Right atrium auricular region (tissue), 2 donors: Measurements from ENCODE around the gene BRICD5. TPM values are rescaled to one million over a fixed set of nuclear protein-coding genes. Genes with fewer than 3 reads are reported as not detected.

Source experiments
- DNase-seq: peaks from one replicate; pipeline ENCODE4 v3.0.0-alpha.2; 2019; ENCODE audit warnings: low spot score
- H3K27ac ChIP-seq, 2 donors: fragments of 200-600 bp; sonication (generic); 1 replicate in 1 of 2; 2 replicates in 1 of 2; pipeline ENCODE4 v1.5.1; 2016 to 2019
- H3K27me3 ChIP-seq, 2 donors: fragments of 200-600 bp; sonication (generic); one replicate each; pipeline versions ENCODE4 v1.5.1 to v1.6.0; 2017 to 2019
- H3K36me3 ChIP-seq: fragments of 200-600 bp; sonication (generic); one replicate; pipeline ENCODE4 v1.5.1; 2016
- H3K4me1 ChIP-seq, 2 donors: fragments of 200-600 bp; sonication (generic); one replicate each; pipeline versions ENCODE4 v1.5.1 to v1.6.0; 2017 to 2019
- H3K4me3 ChIP-seq, 2 donors: fragments of 200-600 bp; sonication (generic); 1 replicate in 1 of 2; 2 replicates in 1 of 2; pipeline ENCODE4 v1.5.1; 2017 to 2019; ENCODE audit warnings: mild to moderate bottlenecking in 1 of 2, moderate library complexity in 1 of 2
- H3K9me3 ChIP-seq, 2 donors: fragments of 200-600 bp; sonication (generic); one replicate each; pipeline ENCODE4 v1.5.1; 2019
- CTCF ChIP-seq, 2 donors: fragments of 200-600 bp; sonication (generic); IDR thresholded peaks; one replicate each; pipeline ENCODE4 v1.5.1; 2019; ENCODE audit warnings: antibody characterized with exemption in 2 of 2
- total RNA-seq, 2 donors: library from RNA; depleted of rRNA; stranded (reverse); fragments of >200 nt; gene quantifications; one replicate each; pipeline ENCODE4 v1.1.0, GENCODE V29; 2016

BRICD5 gene
- total RNA-seq, 2 donors from 2014 or later, result 1.2 to 1.6 TPM

GRCh38 chr16:2199621-2200139 lies 11.0 kb downstream of the BRICD5 start:
- H3K27me3 ChIP-seq, result peaks cover 0 to 6% of the 10 kb centered on the region in 2 donors
- H3K4me3 ChIP-seq, result no peak overlapping the region
- H3K36me3 ChIP-seq, result no peaks in the 10 kb centered on the region
- no peak for TF ChIP-seq CTCF (IDR thresholded peaks at IDR 0.05)
- H3K9me3 ChIP-seq, result no peaks in the 10 kb centered on the region
- H3K27ac ChIP-seq, result no peak overlapping the region
- peaks cover 0 to 13% of the 10 kb centered on the region in 2 donors for H3K4me1 ChIP-seq
- DNase-seq, result no peak

- Histone ChIP-seq H3K4me3 (no peak overlapping the region), H3K4me1 (peaks cover 0 to 11% of the 10 kb centered on the region in 2 donors)
- no peak for TF ChIP-seq CTCF (IDR thresholded peaks at IDR 0.05)
These were observed 11.6 kb downstream of the BRICD5 start for GRCh38 chr16:2199095-2199494.

GRCh38 chr16:2198283-2198682 lies 12.4 kb downstream of the BRICD5 start:
- no peak for TF ChIP-seq CTCF (IDR thresholded peaks at IDR 0.05)
- Histone ChIP-seq H3K4me3 (no peak overlapping the region), H3K36me3 (no peaks in the 10 kb centered on the region), H3K4me1 (peaks cover 0 to 11% of the 10 kb centered on the region in 2 donors), H3K9me3 (no peaks in the 10 kb centered on the region), H3K27ac (no peak overlapping the region), H3K27me3 (peaks cover 0 to 6% of the 10 kb centered on the region in 2 donors)
- DNase-seq, result no peak

More at GRCh38 chr16:2199095-2199494, 11.6 kb downstream of the BRICD5 start:
- Histone ChIP-seq H3K27ac (no peak overlapping the region), H3K9me3 (no peaks in the 10 kb centered on the region), H3K27me3 (peaks cover 0 to 6% of the 10 kb centered on the region in 2 donors), H3K36me3 (no peaks in the 10 kb centered on the region)
- DNase-seq, result no peak

GRCh38 chr16:2197765-2198164 lies 12.9 kb downstream of the BRICD5 start:
- no peak overlapping the region for H3K4me3 ChIP-seq
- no peak for DNase-seq

GRCh38 chr16:2196981-2197511 lies 13.6 kb downstream of the BRICD5 start:
- Histone ChIP-seq H3K36me3 (no peaks in the 10 kb centered on the region), H3K9me3 (no peaks in the 10 kb centered on the region), H3K27me3 (peaks cover 0 to 6% of the 10 kb centered on the region in 2 donors), H3K4me3 (peak overlapping the region in 1 of 2 donors; percentile 42), H3K27ac (no peak overlapping the region), H3K4me1 (peaks cover 0 to 11% of the 10 kb centered on the region in 2 donors)
- TF ChIP-seq CTCF (IDR thresholded peaks at IDR 0.05), result no peak
- no peak for DNase-seq

More at GRCh38 chr16:2197765-2198164, 12.9 kb downstream of the BRICD5 start:
- H3K27me3 ChIP-seq, result peaks cover 0 to 6% of the 10 kb centered on the region in 2 donors
- no peaks in the 10 kb centered on the region for H3K36me3 ChIP-seq
- H3K27ac ChIP-seq, result no peak overlapping the region
- no peak for TF ChIP-seq CTCF (IDR thresholded peaks at IDR 0.05)
- H3K4me1 ChIP-seq, result peaks cover 0 to 11% of the 10 kb centered on the region in 2 donors
- H3K9me3 ChIP-seq, result no peaks in the 10 kb centered on the region
